HAP-1 (cell line): ENCODE measurements around the gene PIM3.

ENCODE experiments used
- DNase-seq, 2 experiments: peaks; one replicate each; pipeline ENCODE4 v3.0.0-alpha.2; 2016 to 2020; ENCODE audit warnings: low spot score in 2 of 2
- H3K27me3 ChIP-seq: fragments of 250-450 bp; sonication (Bioruptor Pico); 2 replicates; pipeline ENCODE4 v1.5.1; 2020; ENCODE audit warnings: low read depth, mild to moderate bottlenecking, moderate library complexity
- H3K36me3 ChIP-seq: fragments of 250-450 bp; sonication (Bioruptor Pico); replicated peaks from 2 replicates; pipeline ENCODE4 v1.5.1; 2020; ENCODE audit warnings: mild to moderate bottlenecking
- H3K4me1 ChIP-seq: fragments of 250-450 bp; sonication (Bioruptor Pico); 2 replicates; pipeline ENCODE4 v1.5.1; 2020; ENCODE audit warnings: mild to moderate bottlenecking
- H3K4me3 ChIP-seq: fragments of 250-450 bp; sonication (Bioruptor Pico); 2 replicates; pipeline ENCODE4 v1.5.1; 2020; ENCODE audit warnings: mild to moderate bottlenecking, moderate library complexity
- H3K9me3 ChIP-seq: fragments of 250-450 bp; sonication (Bioruptor Pico); 2 replicates; pipeline ENCODE4 v1.5.1; 2020; ENCODE audit warnings: mild to moderate bottlenecking, moderate library complexity
- in situ Hi-C: fragments of 300-500 bp; cut with MboI; formaldehyde crosslinking; loops from 3 replicates; pipeline ENCODE4 v1.14.3; 2020; ENCODE audit warnings: low sequenced_read_pairs, inconsistent platforms, mixed read lengths

Gene PIM3

DNA sequence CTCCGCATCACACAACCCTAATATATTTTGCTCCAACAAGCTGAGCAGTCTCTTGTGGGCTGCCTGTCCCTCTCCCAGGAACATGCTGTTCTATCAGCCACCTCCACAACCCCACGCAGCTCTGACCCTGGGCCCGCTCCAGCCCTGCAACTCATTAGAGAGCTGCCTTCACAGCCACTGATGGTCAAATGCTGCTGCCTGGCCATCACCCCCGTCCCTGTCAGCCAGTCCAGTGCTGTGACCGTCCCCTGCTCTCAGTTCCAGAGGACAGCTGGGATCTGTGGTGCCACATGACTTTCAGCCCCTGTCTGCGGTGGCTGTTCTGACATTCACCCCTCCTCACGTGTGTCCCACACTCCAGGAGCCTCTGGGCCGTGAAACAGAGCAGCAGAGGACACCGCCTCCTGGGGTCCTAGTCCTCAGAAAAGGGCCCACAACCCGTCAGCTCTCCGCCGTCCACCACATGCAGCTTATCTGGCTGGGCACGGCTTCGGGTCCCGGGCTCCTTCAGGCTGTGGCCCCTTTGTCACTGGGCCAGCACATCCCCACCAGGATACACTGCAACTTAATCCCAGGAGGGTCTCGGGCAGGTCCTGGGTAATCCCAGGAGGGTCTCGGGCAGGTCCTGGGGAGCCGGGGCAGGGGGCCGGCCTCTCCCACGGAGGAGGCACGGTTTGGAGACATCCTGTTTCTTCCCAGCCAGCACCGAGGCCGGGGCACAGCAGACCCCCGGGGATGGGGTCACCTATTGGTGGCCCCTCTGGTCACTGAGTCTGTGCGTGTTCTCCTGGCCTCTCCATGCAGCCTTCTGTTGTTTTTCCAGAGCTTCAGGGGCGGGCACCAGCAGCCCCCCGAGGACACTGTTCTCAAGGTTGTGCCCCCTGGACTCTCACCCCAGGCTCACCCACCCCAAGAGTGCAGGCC is 27.1 kb upstream of the PIM3 start:
- H3K4me1 ChIP-seq: peaks cover 15% of the 10 kb centered on the region

DNA sequence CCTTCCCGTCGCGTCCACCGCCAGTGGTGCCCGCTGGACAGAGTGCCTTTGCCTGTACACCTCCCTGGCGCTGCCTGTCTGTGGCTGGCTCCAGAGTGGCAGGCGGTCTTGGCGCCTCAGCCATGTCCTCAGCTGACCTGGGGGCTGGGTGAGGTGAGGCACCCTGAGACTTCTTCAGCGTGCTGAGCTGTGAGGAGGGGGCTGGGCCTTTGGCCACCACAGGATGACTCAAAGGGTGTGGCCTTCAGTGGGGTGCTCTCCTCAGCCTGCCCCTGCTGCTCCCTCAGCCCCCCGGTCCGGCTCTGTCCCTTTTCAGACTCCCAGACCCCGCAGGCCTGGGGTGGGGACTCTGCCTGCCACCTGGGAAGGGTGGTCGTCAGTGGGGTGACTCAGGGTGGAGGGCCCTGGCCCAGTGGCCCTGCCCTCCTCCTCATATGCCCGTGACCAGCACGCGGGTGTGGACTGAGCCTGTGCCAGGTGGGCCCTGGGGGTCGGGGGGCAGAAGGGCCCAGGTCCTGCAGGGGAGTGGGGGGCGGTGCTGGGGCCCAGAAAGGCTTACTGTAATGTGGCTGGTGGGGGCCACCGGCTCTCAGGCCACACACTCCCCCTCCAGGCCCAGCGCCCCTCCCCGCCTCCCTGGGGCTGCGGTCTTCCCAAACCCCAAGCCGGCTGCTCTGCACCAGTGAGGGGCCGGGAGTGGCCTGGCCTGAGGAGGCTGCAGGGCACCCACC is 26.2 kb upstream of the PIM3 start:
- DNase-seq: no peak
- no peaks in the 10 kb centered on the region for H3K27me3 ChIP-seq
- no peaks in the 10 kb centered on the region for H3K36me3 ChIP-seq
- peaks cover 15% of the 10 kb centered on the region for H3K4me1 ChIP-seq
- in situ Hi-C loops: loop anchor here (5.0 kb wide), 2 partner anchors 98 to 278 kb away; no protein-coding TSS in a partner anchor
- H3K9me3 ChIP-seq: no peaks in the 10 kb centered on the region
- H3K4me3 ChIP-seq: no peak overlapping the region; the same call in 1 of the 2 replicates

More for the DNA sequence above, 27.1 kb upstream of the PIM3 start:
- Histone ChIP-seq H3K9me3 (no peaks in the 10 kb centered on the region), H3K27me3 (no peaks in the 10 kb centered on the region), H3K4me3 (no peak overlapping the region), H3K36me3 (no peaks in the 10 kb centered on the region)
- no peak for DNase-seq
- in situ Hi-C loops: loop anchor here (5.0 kb wide), 2 partner anchors 99 to 279 kb away; no protein-coding TSS in a partner anchor

DNA sequence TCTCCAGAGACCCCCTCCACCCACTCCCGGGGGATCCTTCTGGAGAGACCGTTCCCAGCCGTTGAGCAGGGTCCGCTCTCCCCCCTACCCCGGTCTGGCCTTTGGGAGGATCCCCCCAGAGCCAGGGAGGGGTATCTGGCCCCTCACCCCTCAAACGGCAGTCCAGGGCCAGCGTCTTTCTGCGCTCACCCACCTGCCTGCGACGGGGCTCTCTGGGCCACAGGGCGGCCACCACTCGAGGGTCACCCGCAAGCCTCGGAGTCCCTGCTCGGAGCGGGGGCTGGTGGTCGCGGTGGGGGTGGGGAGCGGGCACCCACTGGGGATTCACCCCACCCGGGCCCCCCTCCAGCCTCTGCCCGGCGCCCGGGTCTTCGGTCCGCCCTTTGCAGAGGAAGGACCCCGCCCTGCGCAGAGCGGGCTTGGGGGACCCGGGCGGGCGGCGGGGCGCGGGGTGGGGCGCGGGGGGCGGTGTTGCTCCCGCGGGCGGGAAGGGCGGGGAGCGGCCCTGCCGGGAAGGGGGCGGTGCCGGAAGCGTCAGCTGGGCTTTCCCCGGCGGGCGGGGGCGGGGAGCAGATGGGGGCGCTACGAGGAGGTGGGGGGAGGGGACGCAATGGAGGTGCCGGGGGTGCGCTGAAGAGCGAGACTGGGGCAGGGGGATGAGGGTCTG is 25.5 kb upstream of the PIM3 start:
- peaks cover 11% of the 10 kb centered on the region for H3K4me1 ChIP-seq
- in situ Hi-C loops: loop anchor here (5.0 kb wide), 2 partner anchors 97 to 277 kb away; no protein-coding TSS in a partner anchor
- DNase-seq: peak; percentile 20 to 83
- H3K36me3 ChIP-seq: no peaks in the 10 kb centered on the region
- no peaks in the 10 kb centered on the region for H3K27me3 ChIP-seq
- no peaks in the 10 kb centered on the region for H3K9me3 ChIP-seq
- H3K4me3 ChIP-seq: peak overlapping the region; percentile 6; the same call in 1 of the 2 replicates

DNA sequence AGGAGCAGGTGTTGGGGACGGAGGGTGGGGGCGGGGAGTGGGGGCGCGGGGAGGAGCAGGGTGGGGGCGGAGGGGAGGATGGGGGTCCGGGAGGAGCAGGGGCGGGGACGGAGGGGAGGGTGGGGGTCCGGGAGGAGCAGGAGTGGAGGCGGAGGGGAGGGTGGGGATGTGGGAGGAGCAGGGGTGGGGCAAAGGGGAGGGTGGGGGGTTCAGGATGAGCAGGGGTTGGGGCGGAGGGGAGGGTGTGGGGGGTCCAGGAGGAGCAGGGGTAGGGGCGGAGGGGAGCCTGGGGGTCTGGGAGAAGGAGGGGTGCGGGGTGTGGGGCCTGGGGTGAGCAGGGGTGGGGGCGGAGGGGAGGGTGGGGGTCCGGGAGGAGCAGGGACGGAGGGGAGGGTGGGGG is 25.0 kb upstream of the PIM3 start:
- in situ Hi-C loops: no loop called here
- H3K36me3 ChIP-seq: no peaks in the 10 kb centered on the region
- peak in 1 of 2 experiments; percentile 68 for DNase-seq
- peaks cover under 1% of the 10 kb centered on the region; the same call in 1 of the 2 replicates for H3K9me3 ChIP-seq
- H3K27me3 ChIP-seq: no peaks in the 10 kb centered on the region
- H3K4me3 ChIP-seq: no peak overlapping the region
- peaks cover 11% of the 10 kb centered on the region for H3K4me1 ChIP-seq

DNA sequence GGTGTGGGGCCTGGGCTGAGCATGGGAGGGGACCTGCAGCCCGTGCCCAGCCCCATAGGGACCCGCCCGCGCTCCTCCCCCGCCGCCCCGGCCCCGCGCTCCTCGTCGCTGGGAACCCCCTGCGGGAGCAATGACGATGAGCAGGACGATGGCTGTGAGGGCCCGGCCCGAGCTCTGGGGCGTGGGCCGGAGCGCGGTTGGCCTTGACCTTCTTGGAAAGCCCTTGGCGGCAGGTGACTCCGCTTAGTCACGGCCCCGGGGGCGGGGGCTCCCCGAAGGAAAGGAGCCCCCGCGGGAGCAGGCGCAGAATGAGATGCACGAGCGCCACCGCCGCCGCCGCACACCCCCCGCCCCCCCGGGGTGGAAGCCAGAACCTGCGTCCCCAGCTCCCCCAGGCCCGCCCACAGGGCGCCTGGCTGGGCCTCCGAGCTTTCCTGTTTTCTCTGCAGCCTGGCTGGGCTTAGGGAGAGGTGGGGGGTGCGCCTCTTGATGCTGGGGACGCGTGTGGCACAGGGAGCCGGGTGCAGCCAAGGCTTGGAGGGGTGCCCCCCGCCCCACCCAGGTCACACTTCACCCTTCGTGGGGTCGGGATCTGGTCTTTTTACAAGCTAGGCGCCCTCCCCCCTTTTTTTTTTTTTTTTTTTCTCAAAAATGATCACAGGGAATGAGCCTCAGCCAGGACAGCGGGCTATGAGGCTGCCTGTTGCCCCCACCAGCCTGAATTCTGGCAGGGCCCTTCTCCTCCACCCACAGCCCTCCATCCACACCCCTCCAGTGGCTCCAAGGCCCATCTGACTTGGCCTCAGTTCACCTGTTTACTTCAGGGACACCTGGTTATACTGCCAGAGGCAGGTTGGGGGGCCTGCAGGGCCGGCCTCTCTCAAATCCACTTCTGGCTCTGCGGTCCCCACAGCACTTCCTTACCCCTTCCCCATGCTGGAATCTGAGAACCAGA is 24.3 kb upstream of the PIM3 start:
- H3K9me3 ChIP-seq: peaks cover 4% of the 10 kb centered on the region; the same call in 1 of the 2 replicates
- in situ Hi-C loops: no loop called here

DNA sequence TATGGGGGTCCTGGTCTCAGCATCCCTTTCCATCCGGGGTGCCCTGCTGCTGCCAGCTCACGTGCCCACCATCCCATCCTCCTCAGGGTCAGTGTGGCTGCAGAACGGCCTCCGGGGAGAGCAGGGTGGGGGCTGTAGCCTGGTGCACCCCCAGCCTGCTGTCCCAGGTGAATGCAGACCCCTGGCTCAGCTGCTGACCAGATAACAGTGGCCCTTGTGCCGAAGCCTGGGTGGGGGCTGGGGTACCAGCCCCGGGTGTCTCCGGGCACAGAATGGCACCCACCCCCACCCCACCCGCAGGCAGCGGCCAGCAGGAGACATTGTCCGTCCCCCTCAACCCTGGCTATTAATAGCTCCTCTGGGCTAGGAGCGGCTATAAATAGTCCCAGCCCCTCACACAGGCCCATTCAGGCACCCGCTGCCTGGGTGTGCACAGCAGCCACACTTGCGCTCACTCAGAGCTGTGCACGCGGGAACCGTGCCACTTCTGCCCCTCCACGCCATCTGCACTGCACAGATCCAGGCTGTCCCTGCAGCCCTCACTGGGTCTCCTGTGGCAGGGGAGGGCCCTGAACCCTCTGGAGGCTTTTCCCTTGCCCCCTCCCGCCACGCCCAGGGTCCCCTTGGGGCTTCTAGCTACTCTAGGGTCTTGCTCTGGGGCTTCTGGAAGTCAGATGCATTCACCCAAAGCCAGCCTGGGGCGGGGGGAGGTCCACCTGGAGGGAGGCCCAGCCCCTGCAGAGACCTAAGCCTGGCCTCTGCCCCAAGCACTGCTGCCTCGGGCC is 23.4 kb upstream of the PIM3 start:
- H3K4me1 ChIP-seq: peaks cover 11% of the 10 kb centered on the region
- H3K4me3 ChIP-seq: no peak overlapping the region
- no peaks in the 10 kb centered on the region for H3K27me3 ChIP-seq
- in situ Hi-C loops: no loop called here
- H3K9me3 ChIP-seq: peaks cover 4% of the 10 kb centered on the region; the same call in 1 of the 2 replicates
- DNase-seq: no peak
- no peaks in the 10 kb centered on the region for H3K36me3 ChIP-seq

More for the DNA sequence above, 24.3 kb upstream of the PIM3 start:
- H3K4me1 ChIP-seq: peaks cover 11% of the 10 kb centered on the region
- H3K27me3 ChIP-seq: no peaks in the 10 kb centered on the region
- no peaks in the 10 kb centered on the region for H3K36me3 ChIP-seq
- DNase-seq: peak; percentile 74 to 92
- peak overlapping the region; percentile 32 for H3K4me3 ChIP-seq

DNA sequence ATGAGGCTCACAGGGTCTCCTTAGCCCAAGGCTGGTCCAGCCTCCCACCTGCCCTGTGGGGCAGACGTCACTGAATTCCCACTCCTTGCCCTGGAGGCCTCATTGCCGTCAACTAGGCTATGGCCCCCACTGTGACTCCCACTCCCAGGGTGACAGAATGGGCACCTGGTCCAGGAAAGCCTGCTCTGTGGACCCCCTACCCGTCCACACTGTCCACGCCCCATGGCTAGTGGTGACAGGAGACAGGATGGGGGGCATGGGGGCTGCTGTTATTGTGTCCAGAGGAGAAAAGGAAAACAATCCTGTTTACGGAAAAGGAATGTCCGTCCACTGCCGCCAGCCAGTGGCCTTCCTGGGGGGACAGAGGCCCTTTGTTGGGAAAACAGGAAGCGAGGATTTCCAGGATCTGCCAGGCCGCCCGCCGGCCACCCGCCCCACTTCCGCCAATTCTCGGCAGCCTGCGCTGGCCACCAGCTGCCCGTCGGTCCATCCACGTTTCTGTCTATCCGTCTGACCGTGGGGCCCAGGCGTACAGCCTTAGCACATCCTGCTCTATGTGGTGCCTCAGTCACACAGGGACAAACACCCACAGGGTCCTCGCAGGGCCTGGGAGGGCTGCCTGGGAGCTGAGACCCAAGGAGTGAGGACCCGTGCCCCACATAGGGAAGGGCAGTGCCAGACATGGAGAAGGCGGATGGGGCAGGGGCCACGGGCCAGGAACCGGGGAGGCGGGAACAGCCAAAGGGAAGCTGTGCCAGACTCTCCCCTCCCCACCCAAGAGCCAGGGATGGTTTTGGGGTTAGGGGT is 22.6 kb upstream of the PIM3 start:
- Histone ChIP-seq H3K4me3 (no peak overlapping the region), H3K4me1 (peaks cover 11% of the 10 kb centered on the region), H3K36me3 (no peaks in the 10 kb centered on the region), H3K27me3 (no peaks in the 10 kb centered on the region), H3K9me3 (peaks cover 4% of the 10 kb centered on the region; the same call in 1 of the 2 replicates)
- no peak for DNase-seq
- in situ Hi-C loops: no loop called here

DNA sequence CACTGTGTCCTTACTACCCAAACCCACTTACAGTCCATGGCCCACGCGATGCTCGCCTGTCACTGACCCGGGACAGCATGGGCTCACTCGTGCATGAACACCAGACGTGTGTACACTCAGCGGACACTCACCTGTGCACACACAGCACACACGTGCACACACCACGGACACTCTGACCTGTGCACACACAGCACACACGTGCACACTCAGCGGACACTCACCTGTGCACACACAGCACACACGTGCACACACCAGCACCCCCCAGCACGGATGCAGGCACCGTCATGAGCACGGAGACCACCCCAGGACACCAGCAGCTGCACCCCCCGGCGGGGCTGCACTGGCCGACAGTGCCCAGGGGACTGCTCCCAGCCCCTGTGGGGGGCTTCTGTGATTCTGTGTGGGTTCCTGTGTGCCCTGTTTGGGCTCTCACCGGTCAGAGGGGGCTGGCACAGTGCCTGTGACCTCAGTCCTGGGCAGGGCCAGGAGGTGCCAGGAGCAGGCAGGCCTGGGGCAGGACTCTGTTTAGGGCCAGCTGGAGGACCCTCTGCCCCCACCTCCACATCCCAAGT is 21.9 kb upstream of the PIM3 start:
- no peak for DNase-seq
- no peaks in the 10 kb centered on the region for H3K36me3 ChIP-seq
- in situ Hi-C loops: no loop called here
- H3K9me3 ChIP-seq: peaks cover 4% of the 10 kb centered on the region; the same call in 1 of the 2 replicates
- H3K27me3 ChIP-seq: no peaks in the 10 kb centered on the region
- H3K4me1 ChIP-seq: peaks cover 11% of the 10 kb centered on the region
- H3K4me3 ChIP-seq: no peak overlapping the region

DNA sequence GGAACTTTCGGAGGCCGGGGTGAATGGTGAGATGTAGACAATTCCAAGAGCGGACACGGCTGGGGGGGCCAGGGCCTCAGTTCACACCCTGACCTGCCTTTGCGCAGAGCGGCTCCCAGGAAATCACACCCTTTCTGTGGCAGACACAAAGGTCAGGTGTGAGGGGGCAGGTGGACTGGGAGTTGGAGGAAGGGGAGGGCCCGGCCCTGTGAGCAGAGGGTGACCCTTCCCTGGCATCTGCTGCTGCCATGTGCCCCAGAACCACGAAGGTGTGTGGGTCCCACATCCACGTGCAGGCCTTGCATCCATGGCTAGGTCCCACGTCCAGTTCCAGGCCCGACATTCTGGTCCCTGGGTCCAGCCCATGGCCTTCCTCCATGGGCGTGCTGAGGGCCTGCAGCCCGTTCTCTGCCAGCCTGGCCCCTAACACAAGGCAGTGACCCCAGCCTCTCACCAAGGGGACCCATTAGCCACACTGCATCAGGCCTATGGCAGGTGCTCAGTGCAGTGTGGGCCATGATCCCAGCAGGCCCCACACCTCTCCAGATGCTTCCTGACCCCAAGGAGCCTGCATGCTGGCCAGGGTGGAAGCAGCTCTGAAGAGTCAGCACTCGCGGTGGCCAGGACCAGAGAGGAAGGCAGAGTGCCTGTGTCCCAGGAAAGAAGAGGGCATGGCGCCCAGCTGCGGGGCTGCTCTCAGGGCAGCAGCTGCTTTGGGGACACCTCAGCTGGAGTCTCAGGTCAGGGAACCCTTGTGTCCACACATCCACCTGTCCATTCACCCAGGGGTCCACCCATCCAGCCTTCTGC is 18.9 kb upstream of the PIM3 start:
- Histone ChIP-seq H3K36me3 (no peaks in the 10 kb centered on the region), H3K27me3 (no peaks in the 10 kb centered on the region), H3K9me3 (peaks cover 4% of the 10 kb centered on the region; the same call in 1 of the 2 replicates), H3K4me3 (no peak overlapping the region), H3K4me1 (peaks cover 16% of the 10 kb centered on the region)
- no peak for DNase-seq
- in situ Hi-C loops: no loop called here

DNA sequence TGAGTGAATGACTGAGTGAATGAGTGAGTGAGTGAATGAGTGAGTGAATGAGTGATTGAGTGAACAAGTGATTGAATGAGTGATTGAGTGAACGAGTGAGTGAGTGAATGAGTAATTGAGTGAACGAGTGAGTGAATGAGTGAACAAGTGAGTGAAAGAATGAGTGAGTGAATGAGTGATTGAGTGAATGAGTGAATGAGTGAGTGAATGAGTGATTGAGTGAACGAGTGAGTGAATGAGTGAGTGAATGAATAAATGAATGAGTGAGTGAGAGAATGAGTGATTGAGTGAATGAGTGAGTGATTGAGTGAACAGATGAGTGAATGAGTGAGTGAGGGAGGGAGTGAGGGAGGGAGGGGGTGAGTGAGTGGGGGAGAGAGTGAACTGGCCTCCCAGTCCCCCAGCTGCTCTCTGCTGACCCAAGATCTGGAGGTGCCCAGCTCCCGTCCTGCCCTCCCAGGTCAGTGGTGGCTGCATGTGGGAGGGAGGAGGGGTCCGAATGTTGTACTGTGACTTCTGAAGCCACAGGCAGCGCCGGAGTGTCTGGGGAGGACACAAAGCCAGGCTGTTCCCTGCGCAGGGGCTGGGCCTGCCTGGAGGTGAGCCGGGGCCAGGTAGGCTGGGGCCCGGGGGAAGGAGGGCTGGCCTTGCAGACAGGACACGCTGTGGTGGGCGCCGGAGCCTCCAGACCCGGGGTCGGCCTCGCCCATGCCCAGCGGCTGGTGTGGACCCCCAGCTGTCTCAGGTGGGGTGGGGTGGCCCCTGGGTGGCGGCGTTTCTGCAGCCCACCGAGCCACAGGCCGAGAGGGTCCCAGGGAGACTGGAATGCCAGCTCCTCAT is 17.8 kb upstream of the PIM3 start:
- in situ Hi-C loops: no loop called here
- Histone ChIP-seq H3K9me3 (peaks cover 4% of the 10 kb centered on the region; the same call in 1 of the 2 replicates), H3K4me1 (peaks cover 23% of the 10 kb centered on the region), H3K36me3 (no peaks in the 10 kb centered on the region), H3K4me3 (no peak overlapping the region), H3K27me3 (no peaks in the 10 kb centered on the region)
- no peak for DNase-seq
